ENCODE results near the gene ASTN1.

The ASTN1 gene

DNA sequence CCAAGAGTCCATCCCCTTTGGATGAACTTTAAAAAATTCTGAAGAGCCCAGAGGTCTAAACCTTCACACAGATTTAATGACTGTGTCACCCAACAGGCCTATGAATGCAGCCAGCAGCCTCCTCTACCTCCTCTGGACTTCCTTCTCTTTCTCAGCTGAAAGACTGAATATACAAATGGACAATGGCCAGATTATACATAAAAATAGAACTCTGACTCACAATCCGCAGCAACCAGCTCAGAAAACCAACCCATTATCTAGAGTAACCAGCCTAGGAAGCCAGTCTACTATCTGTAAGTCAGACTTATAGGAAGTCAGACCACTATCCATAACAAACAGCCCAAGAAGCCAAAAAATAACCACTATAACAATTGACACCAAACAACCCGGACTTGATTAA lies 224.5 kb downstream of the ASTN1 start:
- no peaks in the 10 kb centered on the region for H3K36me3 Mint-ChIP-seq (ENCODE audit: low read depth)

DNA sequence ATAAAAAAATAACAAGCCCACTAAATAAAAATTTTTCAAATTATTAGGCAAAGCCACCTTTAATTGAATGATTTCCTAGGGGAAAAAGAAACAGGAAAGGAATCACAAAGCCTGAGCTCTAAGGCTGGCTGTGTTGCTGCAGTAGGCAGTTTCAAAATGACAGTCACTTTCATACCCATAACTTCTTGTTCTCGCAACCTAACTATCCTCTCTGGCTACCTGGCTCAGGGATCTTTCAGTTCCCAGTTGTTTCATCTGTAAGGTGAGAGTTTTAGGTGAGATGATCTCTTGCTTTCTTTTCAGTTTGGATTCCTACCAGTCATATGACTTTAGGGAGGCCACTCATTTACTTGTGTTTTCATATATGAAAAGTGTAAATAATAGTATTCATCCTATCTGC lies 226.1 kb downstream of the ASTN1 start:
- H3K4me1 Mint-ChIP-seq (ENCODE audit: low read depth), result no peaks in the 10 kb centered on the region
- H3K9me3 Mint-ChIP-seq, result peaks cover 9% of the 10 kb centered on the region
- no peaks in the 10 kb centered on the region for H3K27me3 Mint-ChIP-seq (ENCODE audit: low read depth)
- no peaks in the 10 kb centered on the region for H3K36me3 Mint-ChIP-seq (ENCODE audit: low read depth)
- H3K4me3 Mint-ChIP-seq, result no peak overlapping the region
- H3K27ac Mint-ChIP-seq, result no peak overlapping the region

More for the DNA sequence above, 224.5 kb downstream of the ASTN1 start:
- Mint-ChIP-seq H3K4me3 (no peak overlapping the region), H3K27me3 (ENCODE audit: low read depth) (no peaks in the 10 kb centered on the region), H3K9me3 (peaks cover 9% of the 10 kb centered on the region), H3K27ac (no peak overlapping the region), H3K4me1 (ENCODE audit: low read depth) (no peaks in the 10 kb centered on the region)

DNA sequence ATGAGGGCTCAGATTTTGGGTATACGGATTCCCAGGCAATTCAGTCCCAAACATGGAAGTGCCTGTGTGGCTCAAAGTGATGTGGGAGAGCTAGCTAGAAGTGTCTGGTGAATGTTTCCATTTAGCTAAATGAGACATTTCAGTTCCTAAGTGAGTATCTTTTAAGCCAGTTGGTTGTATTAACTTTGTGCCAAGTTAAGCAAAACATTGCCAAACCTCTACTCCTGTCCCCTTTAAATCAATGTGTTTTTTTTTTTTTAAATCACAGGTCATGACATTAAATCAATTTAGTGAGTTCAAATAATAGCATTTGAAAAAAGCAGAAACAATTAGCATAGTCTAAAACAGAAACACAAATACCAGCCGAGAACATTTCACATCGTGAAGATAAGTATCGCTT lies 230.1 kb downstream of the ASTN1 start:
- no peak overlapping the region for H3K4me3 Mint-ChIP-seq
- no peak overlapping the region for H3K27ac Mint-ChIP-seq
- H3K27me3 Mint-ChIP-seq (ENCODE audit: low read depth), result no peaks in the 10 kb centered on the region
- no peaks in the 10 kb centered on the region for H3K9me3 Mint-ChIP-seq
- H3K4me1 Mint-ChIP-seq (ENCODE audit: low read depth), result no peaks in the 10 kb centered on the region
- no peaks in the 10 kb centered on the region for H3K36me3 Mint-ChIP-seq (ENCODE audit: low read depth)

DNA sequence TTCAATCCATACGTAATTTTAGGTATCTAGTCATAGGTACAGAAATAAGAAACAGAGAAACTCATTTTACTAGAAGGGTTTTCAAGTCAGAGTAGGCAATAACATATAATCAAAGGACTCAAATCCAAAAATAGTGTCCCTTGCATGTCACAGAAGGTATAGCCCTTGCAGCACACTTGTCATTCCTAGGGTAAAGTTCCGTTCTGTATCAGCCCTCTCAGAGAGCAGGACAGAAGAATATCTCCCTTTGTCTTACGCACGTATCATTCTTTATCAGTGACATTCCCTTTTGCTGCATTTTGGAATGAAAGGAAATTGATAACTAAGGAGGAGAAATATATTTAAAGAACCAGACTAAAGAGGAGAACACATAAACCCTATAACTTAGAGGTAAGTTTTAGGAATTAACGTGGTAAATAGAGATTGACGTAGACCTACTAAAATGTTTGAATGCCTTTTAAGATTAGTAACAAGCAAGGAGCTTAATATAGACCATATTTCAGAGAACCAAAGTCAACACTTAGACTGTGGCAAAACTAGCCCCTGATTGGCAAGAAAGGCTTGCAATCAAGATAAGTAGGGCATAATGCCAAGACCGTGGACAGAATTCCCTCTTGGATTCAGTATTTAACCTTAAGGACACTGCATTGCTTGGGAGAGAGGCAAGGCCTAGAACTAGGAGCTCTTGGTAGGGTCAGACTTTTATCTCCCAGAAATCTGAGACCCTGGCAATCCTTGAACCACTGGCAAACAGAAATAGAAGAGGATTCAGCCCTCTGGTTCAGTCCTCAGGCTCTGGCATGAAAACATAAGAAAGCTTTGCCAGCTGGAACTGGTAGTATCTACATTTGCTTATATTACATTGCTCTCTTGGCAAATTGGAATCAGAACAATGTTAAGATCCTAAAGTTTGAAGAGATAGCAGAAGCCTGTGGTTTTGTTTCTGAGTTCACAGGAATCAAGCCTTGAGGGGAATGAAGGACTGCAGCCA lies 232.1 kb downstream of the ASTN1 start:
- H3K9me3 Mint-ChIP-seq, result no peaks in the 10 kb centered on the region
- H3K36me3 Mint-ChIP-seq (ENCODE audit: low read depth), result no peaks in the 10 kb centered on the region
- H3K4me3 Mint-ChIP-seq, result no peak overlapping the region
- no peak overlapping the region for H3K27ac Mint-ChIP-seq
- H3K27me3 Mint-ChIP-seq (ENCODE audit: low read depth), result no peaks in the 10 kb centered on the region
- H3K4me1 Mint-ChIP-seq (ENCODE audit: low read depth), result no peaks in the 10 kb centered on the region

DNA sequence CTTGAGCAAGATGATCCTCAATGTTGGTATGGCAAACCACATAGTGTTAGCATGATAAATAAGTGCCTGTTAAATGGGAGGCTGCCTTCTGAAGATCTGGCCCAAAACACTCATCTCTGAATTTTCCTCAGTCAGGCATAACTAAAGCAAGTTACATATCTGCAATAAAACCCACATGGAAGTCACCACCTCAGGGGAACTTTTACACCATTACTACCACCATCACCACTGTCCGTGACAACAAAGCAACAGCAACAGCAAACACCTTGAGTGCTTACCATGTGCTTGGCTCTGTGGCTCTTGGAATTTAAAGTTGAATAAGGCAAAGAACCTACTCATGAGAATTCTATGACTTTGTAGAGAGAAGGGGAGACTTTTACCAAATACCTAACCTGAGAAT lies 233.0 kb downstream of the ASTN1 start:
- no peaks in the 10 kb centered on the region for H3K4me1 Mint-ChIP-seq (ENCODE audit: low read depth)
- H3K4me3 Mint-ChIP-seq, result no peak overlapping the region
- H3K36me3 Mint-ChIP-seq (ENCODE audit: low read depth), result no peaks in the 10 kb centered on the region
- no peak overlapping the region for H3K27ac Mint-ChIP-seq
- no peaks in the 10 kb centered on the region for H3K27me3 Mint-ChIP-seq (ENCODE audit: low read depth)
- H3K9me3 Mint-ChIP-seq, result no peaks in the 10 kb centered on the region

DNA sequence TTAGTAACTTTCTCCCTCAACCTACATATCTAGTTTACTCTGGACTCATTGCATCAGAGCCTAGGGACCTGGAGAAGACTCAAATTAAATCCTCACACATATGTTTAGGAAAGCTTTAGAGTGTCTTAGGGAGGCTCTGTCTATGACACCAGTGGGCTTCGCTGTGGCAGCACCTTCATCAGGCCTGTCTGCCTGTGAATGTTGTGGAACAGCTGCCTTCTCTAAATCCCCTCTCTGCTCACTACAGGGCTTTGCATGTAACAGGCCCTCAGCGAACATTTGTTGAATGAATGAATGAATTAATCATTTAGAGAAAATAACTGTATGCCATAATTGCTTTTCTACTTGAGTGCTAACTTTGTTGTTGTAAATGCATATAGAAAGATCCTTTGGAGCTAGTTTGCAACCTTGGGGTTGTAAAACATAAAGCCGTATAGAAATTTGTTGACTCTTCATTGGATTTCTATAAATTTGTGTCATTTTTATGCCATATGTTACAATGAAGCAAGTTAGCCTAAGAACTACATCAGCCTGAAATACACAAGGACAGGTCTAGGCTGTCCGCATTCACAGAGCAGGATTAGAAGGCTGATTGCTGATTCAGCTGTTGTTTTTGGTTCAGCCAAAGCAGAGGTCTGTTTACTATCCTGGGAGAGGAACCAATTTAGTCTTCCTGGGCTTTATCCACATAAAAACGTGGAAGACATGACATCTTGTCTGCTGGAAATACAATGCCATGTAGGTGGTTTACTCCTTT lies 238.0 kb downstream of the ASTN1 start:
- no peak overlapping the region for H3K27ac Mint-ChIP-seq
- no peaks in the 10 kb centered on the region for H3K4me1 Mint-ChIP-seq (ENCODE audit: low read depth)
- no peaks in the 10 kb centered on the region for H3K9me3 Mint-ChIP-seq
- H3K27me3 Mint-ChIP-seq (ENCODE audit: low read depth), result no peaks in the 10 kb centered on the region
- no peaks in the 10 kb centered on the region for H3K36me3 Mint-ChIP-seq (ENCODE audit: low read depth)
- H3K4me3 Mint-ChIP-seq, result no peak overlapping the region

DNA sequence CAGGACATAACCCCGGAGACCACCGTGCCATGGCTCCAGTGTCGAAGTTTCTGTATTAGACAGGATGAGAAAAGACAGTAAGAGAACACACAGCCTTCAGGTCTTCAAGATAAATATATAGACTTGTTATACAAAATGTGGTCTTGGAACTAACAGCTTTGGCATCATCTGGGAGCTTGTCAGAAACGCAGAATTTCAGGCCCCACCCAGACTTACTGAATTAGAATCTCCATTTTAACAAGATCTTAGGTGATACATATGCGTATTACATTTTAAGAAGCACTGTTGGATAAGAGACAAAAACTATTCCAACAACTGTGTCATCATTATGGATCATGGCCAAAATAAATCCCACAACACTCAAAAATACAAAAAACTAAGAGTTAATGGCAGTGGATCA lies 239.3 kb downstream of the ASTN1 start:
- H3K27me3 Mint-ChIP-seq (ENCODE audit: low read depth), result no peaks in the 10 kb centered on the region
- H3K36me3 Mint-ChIP-seq (ENCODE audit: low read depth), result no peaks in the 10 kb centered on the region
- H3K27ac Mint-ChIP-seq, result no peak overlapping the region
- no peak overlapping the region for H3K4me3 Mint-ChIP-seq
- H3K4me1 Mint-ChIP-seq (ENCODE audit: low read depth), result no peaks in the 10 kb centered on the region
- no peaks in the 10 kb centered on the region for H3K9me3 Mint-ChIP-seq

DNA sequence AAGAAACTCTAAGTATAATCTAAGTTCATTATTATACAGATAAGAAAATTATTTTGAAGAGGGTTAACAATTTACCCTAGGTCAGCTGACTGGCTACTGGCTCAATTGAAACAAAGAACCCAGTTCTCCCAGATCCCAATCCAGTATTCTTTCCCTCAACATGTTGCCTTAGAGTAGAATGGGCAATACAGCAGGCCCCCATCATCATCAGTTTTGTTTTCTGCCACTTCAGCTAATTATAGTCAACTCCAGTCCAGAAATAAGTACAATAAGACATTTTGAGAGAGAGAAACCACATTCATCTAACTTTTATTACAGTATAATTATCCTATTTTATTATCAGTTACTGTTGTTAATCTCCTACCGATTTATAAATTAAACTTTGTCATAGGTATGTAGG lies 241.2 kb downstream of the ASTN1 start:
- H3K4me1 Mint-ChIP-seq (ENCODE audit: low read depth), result no peaks in the 10 kb centered on the region
- no peak overlapping the region for H3K4me3 Mint-ChIP-seq
- no peak overlapping the region for H3K27ac Mint-ChIP-seq
- H3K36me3 Mint-ChIP-seq (ENCODE audit: low read depth), result no peaks in the 10 kb centered on the region
- no peaks in the 10 kb centered on the region for H3K9me3 Mint-ChIP-seq
- no peaks in the 10 kb centered on the region for H3K27me3 Mint-ChIP-seq (ENCODE audit: low read depth)

DNA sequence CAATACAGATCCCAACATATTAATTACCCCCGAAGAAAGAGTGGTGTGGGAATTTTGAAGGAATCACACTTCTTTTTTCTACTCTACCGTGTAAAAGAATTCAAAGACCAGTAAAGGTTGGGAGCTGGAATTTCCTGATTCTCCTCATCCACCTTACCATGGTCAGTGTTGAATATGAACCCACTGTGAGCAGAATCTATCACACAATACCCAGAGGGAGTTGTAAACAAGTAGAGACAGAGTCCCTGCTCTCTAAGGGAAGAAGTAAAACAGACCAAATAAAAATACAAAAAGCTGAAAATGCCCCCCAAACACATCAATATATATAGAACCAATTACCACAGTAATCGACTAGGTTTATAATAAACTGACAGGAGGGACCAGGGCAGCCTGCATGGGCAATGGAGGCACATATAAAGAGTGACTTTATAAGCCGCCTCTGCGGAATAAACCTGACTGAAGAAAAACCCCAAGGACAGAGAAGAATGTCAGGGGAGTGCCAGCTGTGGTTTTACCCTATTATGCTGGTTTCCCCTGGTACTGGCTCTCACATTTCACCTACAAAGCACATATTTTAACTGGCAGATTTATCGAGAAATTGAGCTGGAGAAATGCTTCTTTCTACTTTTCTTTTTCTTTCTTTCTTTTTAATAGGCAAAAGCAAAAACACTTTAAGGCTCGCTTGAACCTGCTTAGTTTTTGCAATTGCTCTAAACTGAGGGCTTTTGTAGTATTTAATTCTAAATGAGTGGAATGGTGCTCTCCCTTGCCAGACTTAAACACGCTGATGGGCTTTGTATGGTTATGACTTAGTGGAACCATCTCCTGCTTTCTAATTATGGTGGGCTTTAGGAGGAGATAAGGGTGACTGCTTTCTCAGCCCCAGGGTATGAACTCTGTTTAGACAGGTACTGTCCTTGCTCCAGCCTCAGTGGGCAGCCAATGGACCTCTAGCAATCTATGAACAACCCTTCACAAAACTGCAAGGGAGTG lies 244.8 kb downstream of the ASTN1 start:
- Mint-ChIP-seq H3K27me3 (ENCODE audit: low read depth) (no peaks in the 10 kb centered on the region), H3K4me3 (no peak overlapping the region), H3K36me3 (ENCODE audit: low read depth) (no peaks in the 10 kb centered on the region), H3K4me1 (ENCODE audit: low read depth) (no peaks in the 10 kb centered on the region), H3K9me3 (no peaks in the 10 kb centered on the region), H3K27ac (no peak overlapping the region)

DNA sequence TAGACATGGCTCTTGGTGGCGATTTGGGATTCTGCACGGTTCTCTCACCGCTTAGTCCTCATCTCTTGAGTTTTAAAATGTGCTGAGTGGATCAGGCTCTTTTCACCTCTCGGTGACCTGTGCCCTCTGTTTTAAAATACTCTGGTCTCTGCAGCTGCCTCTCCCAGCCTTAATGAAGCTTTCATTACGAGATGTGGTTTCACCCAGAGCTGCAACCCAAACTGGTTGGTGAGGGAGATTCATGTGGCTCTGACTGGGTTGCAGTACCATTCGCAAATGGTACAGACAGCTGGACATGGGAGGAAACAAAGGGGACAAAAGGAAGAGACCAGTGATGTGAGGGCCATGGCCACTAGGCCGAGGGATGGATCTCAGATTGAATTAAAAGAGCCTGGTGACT lies 258.9 kb downstream of the ASTN1 start:
- Mint-ChIP-seq H3K36me3 (ENCODE audit: low read depth) (no peaks in the 10 kb centered on the region), H3K9me3 (no peaks in the 10 kb centered on the region), H3K27ac (no peak overlapping the region), H3K4me1 (ENCODE audit: low read depth) (no peaks in the 10 kb centered on the region), H3K27me3 (ENCODE audit: low read depth) (no peaks in the 10 kb centered on the region), H3K4me3 (no peak overlapping the region)

DNA sequence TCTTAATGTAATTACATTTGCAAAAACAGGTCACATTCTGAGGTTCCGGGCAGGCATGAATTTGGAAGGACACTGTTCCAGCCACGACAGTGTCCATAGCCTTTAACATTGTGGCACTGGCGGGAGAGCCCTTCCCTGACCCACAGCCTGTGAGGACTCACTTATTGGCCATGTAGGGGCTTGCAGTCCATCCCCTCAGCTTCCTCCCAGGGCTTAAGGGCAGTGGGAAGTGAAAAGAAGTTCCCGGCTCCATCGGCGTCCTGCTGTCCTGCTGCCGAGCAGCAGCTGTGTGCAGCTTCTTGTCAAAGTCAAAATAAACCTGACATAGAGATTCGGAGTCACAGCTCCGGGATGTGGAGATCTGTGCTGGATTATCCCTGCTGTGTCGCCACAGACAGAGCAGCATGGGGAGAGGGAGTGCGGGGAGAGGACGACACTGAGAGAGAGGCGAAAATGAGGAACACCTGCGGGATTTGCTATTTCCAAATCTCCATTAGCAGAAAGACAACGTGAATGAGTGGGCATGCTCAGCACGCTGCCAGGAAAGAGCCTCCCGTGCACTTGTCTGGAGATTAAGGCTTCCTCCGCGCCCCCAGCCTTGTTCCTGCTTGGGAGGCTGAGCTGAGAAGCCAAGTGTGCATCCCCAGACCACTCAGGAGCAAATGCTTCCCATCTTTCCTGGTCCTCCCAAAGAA lies 260.3 kb downstream of the ASTN1 start:
- Mint-ChIP-seq H3K4me3 (no peak overlapping the region), H3K9me3 (no peaks in the 10 kb centered on the region), H3K4me1 (ENCODE audit: low read depth) (no peaks in the 10 kb centered on the region), H3K27me3 (ENCODE audit: low read depth) (no peaks in the 10 kb centered on the region), H3K27ac (no peak overlapping the region), H3K36me3 (ENCODE audit: low read depth) (no peaks in the 10 kb centered on the region)

DNA sequence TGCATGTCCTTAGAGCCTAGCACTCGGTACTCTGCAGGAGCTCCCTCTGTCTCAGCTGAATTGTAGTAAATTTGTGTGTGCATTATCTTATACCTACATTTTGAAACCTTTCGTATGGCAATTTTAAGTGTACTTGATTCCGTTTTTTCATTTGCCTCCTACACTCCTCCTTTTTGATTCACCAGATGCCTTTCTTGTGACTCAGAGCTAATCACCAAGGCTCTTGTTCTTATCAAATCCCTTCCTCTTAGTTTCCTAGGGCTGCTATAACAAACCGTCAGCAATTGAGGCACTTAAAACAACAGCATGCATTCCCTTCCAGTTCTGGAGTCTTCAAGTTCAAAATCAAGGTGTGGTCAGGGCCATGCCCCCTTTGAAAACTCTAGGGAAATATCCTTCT lies 261.0 kb downstream of the ASTN1 start:
- H3K27me3 Mint-ChIP-seq (ENCODE audit: low read depth), result no peaks in the 10 kb centered on the region
- H3K4me3 Mint-ChIP-seq, result no peak overlapping the region
- no peaks in the 10 kb centered on the region for H3K4me1 Mint-ChIP-seq (ENCODE audit: low read depth)
- H3K27ac Mint-ChIP-seq, result no peak overlapping the region
- no peaks in the 10 kb centered on the region for H3K36me3 Mint-ChIP-seq (ENCODE audit: low read depth)
- H3K9me3 Mint-ChIP-seq, result no peaks in the 10 kb centered on the region

DNA sequence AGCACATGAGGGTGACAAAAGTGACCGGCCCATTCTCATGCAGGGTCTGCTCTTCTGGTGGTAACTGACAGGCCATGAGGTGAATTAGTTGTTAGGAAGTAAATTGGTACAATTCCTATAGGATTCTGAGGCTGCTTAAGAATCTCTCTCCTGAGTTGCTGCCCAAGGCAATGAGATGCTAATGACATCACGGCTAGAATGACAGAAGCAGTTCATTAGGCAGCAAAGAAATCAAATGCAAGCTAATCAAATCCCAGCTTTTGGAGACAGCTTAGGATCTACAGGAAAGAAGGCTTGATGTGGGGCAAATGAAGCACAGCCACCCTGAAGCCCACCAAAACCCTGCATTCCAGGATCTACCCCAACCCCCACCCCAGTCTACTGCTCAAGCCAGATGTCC lies 265.2 kb downstream of the ASTN1 start:
- Mint-ChIP-seq H3K9me3 (no peaks in the 10 kb centered on the region), H3K27ac (no peak overlapping the region), H3K27me3 (ENCODE audit: low read depth) (no peaks in the 10 kb centered on the region), H3K36me3 (ENCODE audit: low read depth) (no peaks in the 10 kb centered on the region), H3K4me3 (no peak overlapping the region), H3K4me1 (ENCODE audit: low read depth) (peaks cover 6% of the 10 kb centered on the region)

Data from T-helper 1 cell treated with Interleukin-12 subunit alpha and Interleukin-12 subunit beta and Interleukin-4 antibody, amounts not matched to agents 30 μg/mL and 1 μg/mL, for 36 hours (primary cell).